Measurements from ENCODE around the gene TRIM65.

Gene TRIM65

DNA sequence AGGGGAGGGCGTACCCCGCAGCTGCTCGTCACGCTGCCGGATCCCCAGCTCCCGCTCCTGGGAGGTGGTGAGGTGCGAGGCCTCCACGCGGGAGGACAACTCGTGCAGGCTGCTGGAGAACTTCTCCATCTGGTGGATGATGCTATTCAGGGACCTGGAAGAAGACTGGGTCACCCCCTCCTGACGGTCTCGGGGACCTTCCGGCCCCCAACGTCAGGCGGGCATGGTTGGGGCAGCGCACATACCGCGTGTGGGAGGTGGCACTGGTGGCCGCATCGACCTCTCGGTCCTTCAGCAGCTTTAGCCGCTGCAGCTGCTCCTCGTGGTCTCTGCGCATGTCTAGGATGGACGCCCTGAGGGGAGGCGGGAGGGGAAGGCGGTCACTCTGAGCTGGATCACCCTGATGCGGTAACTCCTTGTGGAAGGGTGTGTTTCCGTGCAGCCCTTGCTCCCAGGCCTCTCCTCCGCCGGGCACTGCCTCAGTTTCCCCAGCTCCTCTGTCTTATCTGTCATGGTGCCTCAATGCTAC, 21.2 kb upstream of the TRIM65 start:
- TF ChIP-seq NFIC (IDR thresholded peaks at IDR 0.05) (no peak), EP300 (IDR thresholded peaks at IDR 0.05; ENCODE audit: borderline replicate concordance) (no peak), ZBTB7A (IDR thresholded peaks at IDR 0.05; ENCODE audit: low read depth) (no peak), YY1 (IDR thresholded peaks at IDR 0.05; ENCODE audit: low read depth) (no peak), TEAD4 (IDR thresholded peaks at IDR 0.05) (no peak), USF1 (IDR thresholded peaks at IDR 0.05) (no peak)
- TF ChIP-seq, protein P1, sequence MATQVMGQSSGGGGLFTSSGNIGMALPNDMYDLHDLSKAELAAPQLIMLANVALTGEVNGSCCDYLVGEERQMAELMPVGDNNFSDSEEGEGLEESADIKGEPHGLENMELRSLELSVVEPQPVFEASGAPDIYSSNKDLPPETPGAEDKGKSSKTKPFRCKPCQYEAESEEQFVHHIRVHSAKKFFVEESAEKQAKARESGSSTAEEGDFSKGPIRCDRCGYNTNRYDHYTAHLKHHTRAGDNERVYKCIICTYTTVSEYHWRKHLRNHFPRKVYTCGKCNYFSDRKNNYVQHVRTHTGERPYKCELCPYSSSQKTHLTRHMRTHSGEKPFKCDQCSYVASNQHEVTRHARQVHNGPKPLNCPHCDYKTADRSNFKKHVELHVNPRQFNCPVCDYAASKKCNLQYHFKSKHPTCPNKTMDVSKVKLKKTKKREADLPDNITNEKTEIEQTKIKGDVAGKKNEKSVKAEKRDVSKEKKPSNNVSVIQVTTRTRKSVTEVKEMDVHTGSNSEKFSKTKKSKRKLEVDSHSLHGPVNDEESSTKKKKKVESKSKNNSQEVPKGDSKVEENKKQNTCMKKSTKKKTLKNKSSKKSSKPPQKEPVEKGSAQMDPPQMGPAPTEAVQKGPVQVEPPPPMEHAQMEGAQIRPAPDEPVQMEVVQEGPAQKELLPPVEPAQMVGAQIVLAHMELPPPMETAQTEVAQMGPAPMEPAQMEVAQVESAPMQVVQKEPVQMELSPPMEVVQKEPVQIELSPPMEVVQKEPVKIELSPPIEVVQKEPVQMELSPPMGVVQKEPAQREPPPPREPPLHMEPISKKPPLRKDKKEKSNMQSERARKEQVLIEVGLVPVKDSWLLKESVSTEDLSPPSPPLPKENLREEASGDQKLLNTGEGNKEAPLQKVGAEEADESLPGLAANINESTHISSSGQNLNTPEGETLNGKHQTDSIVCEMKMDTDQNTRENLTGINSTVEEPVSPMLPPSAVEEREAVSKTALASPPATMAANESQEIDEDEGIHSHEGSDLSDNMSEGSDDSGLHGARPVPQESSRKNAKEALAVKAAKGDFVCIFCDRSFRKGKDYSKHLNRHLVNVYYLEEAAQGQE (IDR thresholded peaks at IDR 0.05; ENCODE audit: low read depth) = no peak

GRCh38 chr17:75917141-75917916, 20.6 kb upstream of the TRIM65 start:
- TF ChIP-seq, protein P2, sequence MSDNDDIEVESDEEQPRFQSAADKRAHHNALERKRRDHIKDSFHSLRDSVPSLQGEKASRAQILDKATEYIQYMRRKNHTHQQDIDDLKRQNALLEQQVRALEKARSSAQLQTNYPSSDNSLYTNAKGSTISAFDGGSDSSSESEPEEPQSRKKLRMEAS (IDR thresholded peaks at IDR 0.05) = no peak
- TF ChIP-seq USF1 (IDR thresholded peaks at IDR 0.05) = no peak
- no peak for TF ChIP-seq TEAD4 (IDR thresholded peaks at IDR 0.05)
- TF ChIP-seq EGR1 (IDR thresholded peaks at IDR 0.05) = no peak
- TF ChIP-seq EP300 (IDR thresholded peaks at IDR 0.05; ENCODE audit: borderline replicate concordance) = no peak
- TF ChIP-seq CEBPB (IDR thresholded peaks at IDR 0.05) = no peak
- TF ChIP-seq, protein P1 (IDR thresholded peaks at IDR 0.05; ENCODE audit: low read depth) = no peak
- no peak for TF ChIP-seq ZBTB7A (IDR thresholded peaks at IDR 0.05; ENCODE audit: low read depth)
- TF ChIP-seq NFIC (IDR thresholded peaks at IDR 0.05) = no peak
- TF ChIP-seq TCF12 (IDR thresholded peaks at IDR 0.05; ENCODE audit: low read depth) = no peak
- TF ChIP-seq YY1 (IDR thresholded peaks at IDR 0.05; ENCODE audit: low read depth) = no peak
- TF ChIP-seq TAF1 (IDR thresholded peaks at IDR 0.05; ENCODE audit: low read depth) = no peak
- no peak for TF ChIP-seq CREB1 (IDR thresholded peaks at IDR 0.05; ENCODE audit: low read depth)
- TF ChIP-seq RAD21 (IDR thresholded peaks at IDR 0.05; ENCODE audit: low read depth) = no peak
- no peak for TF ChIP-seq FOXM1 (IDR thresholded peaks at IDR 0.05; ENCODE audit: borderline replicate concordance, low read depth)

GRCh38 chr17:75915268-75915667, 18.5 kb upstream of the TRIM65 start:
- TF ChIP-seq CREB1 (IDR thresholded peaks at IDR 0.05; ENCODE audit: low read depth) (no peak), TEAD4 (IDR thresholded peaks at IDR 0.05) (no peak), TAF1 (IDR thresholded peaks at IDR 0.05; ENCODE audit: low read depth) (no peak), YY1 (IDR thresholded peaks at IDR 0.05; ENCODE audit: low read depth) (no peak), RAD21 (IDR thresholded peaks at IDR 0.05; ENCODE audit: low read depth) (no peak), ZBTB7A (IDR thresholded peaks at IDR 0.05; ENCODE audit: low read depth) (no peak), FOXM1 (IDR thresholded peaks at IDR 0.05; ENCODE audit: borderline replicate concordance, low read depth) (no peak)

GRCh38 chr17:75914643-75915267, 18.0 kb upstream of the TRIM65 start:
- TF ChIP-seq TCF12 (IDR thresholded peaks at IDR 0.05; ENCODE audit: low read depth) = no peak
- TF ChIP-seq YY1 (IDR thresholded peaks at IDR 0.05; ENCODE audit: low read depth) = no peak
- TF ChIP-seq RAD21 (IDR thresholded peaks at IDR 0.05; ENCODE audit: low read depth) = no peak
- no peak for TF ChIP-seq EGR1 (IDR thresholded peaks at IDR 0.05)
- TF ChIP-seq, protein P2 (IDR thresholded peaks at IDR 0.05) = no peak
- TF ChIP-seq EP300 (IDR thresholded peaks at IDR 0.05; ENCODE audit: borderline replicate concordance) = no peak
- TF ChIP-seq USF1 (IDR thresholded peaks at IDR 0.05) = no peak
- TF ChIP-seq NFIC (IDR thresholded peaks at IDR 0.05) = no peak
- no peak for TF ChIP-seq TEAD4 (IDR thresholded peaks at IDR 0.05)
- TF ChIP-seq, protein P1 (IDR thresholded peaks at IDR 0.05; ENCODE audit: low read depth) = no peak
- TF ChIP-seq CREB1 (IDR thresholded peaks at IDR 0.05; ENCODE audit: low read depth) = no peak
- no peak for TF ChIP-seq TAF1 (IDR thresholded peaks at IDR 0.05; ENCODE audit: low read depth)
- no peak for TF ChIP-seq ZBTB7A (IDR thresholded peaks at IDR 0.05; ENCODE audit: low read depth)
- no peak for TF ChIP-seq CEBPB (IDR thresholded peaks at IDR 0.05)
- TF ChIP-seq FOXM1 (IDR thresholded peaks at IDR 0.05; ENCODE audit: borderline replicate concordance, low read depth) = no peak
